Mesenchymal stem cell (in vitro differentiated cells and primary cell): ENCODE data around the gene MATCAP1.

Experiments used
- DNase-seq: peaks from one replicate; pipeline ENCODE4 v3.0.0-alpha.2; 2013
- H2AFZ ChIP-seq: one replicate; pipeline ENCODE4 v1.6.1; 2013; ENCODE audit warnings: low read depth, mild to moderate bottlenecking, control low read depth, inconsistent platforms, low read length, moderate library complexity
- H2AK5ac ChIP-seq: 2 replicates; pipeline ENCODE4 v1.6.1; 2013; ENCODE audit warnings: low read length, moderate library complexity, mild to moderate bottlenecking, inconsistent platforms; ENCODE audit not compliant: severe bottlenecking
- H2BK120ac ChIP-seq: one replicate; pipeline ENCODE4 v1.6.1; 2013; ENCODE audit warnings: low read depth, mild to moderate bottlenecking, inconsistent platforms, low read length, moderate library complexity
- H2BK12ac ChIP-seq, 2 experiments: one replicate each; pipeline ENCODE4 v1.6.1; 2013; ENCODE audit warnings: inconsistent platforms in 2 of 2, low read length in 2 of 2, mild to moderate bottlenecking in 2 of 2, moderate library complexity in 2 of 2, control low read depth in 1 of 2
- H2BK15ac ChIP-seq: one replicate; pipeline ENCODE4 v1.6.1; 2013; ENCODE audit warnings: mild to moderate bottlenecking, low read depth, inconsistent platforms; ENCODE audit not compliant: poor library complexity, severe bottlenecking
- H2BK5ac ChIP-seq: 2 replicates; pipeline ENCODE4 v1.6.1; 2013; ENCODE audit warnings: low read depth, mild to moderate bottlenecking, low read length, control low read depth, inconsistent platforms; ENCODE audit not compliant: poor library complexity, severe bottlenecking
- H3K14ac ChIP-seq, 2 experiments: one replicate each; pipeline ENCODE4 v1.6.1; 2013; ENCODE audit warnings: inconsistent platforms in 2 of 2, low read length in 2 of 2, control low read depth in 1 of 2, mild to moderate bottlenecking in 1 of 2, moderate library complexity in 1 of 2
- H3K18ac ChIP-seq, 2 experiments: one replicate each; pipeline ENCODE4 v1.6.1; 2013; ENCODE audit warnings: inconsistent platforms in 2 of 2, low read length in 2 of 2, control low read depth in 1 of 2, low read depth in 1 of 2, mild to moderate bottlenecking in 1 of 2
- H3K23ac ChIP-seq, 2 experiments: one replicate each; pipeline ENCODE4 v1.6.1; 2013; ENCODE audit warnings: inconsistent platforms in 2 of 2, low read length in 2 of 2, mild to moderate bottlenecking in 2 of 2, moderate library complexity in 2 of 2, control low read depth in 1 of 2
- H3K27ac ChIP-seq: 2 replicates; pipeline ENCODE4 v1.5.1; 2013; ENCODE audit warnings: mild to moderate bottlenecking, moderate library complexity, low read length, control low read depth, inconsistent platforms; ENCODE audit not compliant: poor library complexity, severe bottlenecking
- H3K27me3 ChIP-seq, 2 experiments: 2 replicates each; pipeline versions ENCODE4 v1.6.1 to v1.7.0; 2013; ENCODE audit warnings: low read length in 2 of 2, mild to moderate bottlenecking in 2 of 2, moderate library complexity in 2 of 2, control low read depth in 1 of 2, inconsistent platforms in 1 of 2; ENCODE audit not compliant: control insufficient read depth in 1 of 2, insufficient read depth in 1 of 2
- H3K36me3 ChIP-seq, 2 experiments: 2 replicates each; pipeline versions ENCODE4 v1.6.1 to v1.7.0; 2013; ENCODE audit warnings: low read length in 2 of 2, control low read depth in 1 of 2, inconsistent platforms in 1 of 2, low read depth in 1 of 2, mild to moderate bottlenecking in 1 of 2; ENCODE audit not compliant: insufficient read depth in 2 of 2, control insufficient read depth in 1 of 2
- H3K4ac ChIP-seq, 2 experiments: one replicate each; pipeline ENCODE4 v1.6.1; 2013; ENCODE audit warnings: inconsistent platforms in 2 of 2, low read length in 2 of 2, mild to moderate bottlenecking in 2 of 2, moderate library complexity in 2 of 2, control low read depth in 1 of 2, low read depth in 1 of 2
- H3K4me1 ChIP-seq: 2 replicates; pipeline ENCODE4 v1.6.1; 2013; ENCODE audit warnings: low read depth, low read length, control low read depth; ENCODE audit not compliant: control insufficient read depth, insufficient read depth
- H3K4me2 ChIP-seq: 2 replicates; pipeline ENCODE4 v1.6.1; 2013; ENCODE audit warnings: low read length, mild to moderate bottlenecking, inconsistent platforms; ENCODE audit not compliant: poor library complexity, severe bottlenecking
- H3K4me3 ChIP-seq, 2 experiments: 2 replicates each; pipeline versions ENCODE4 v1.5.1 to v1.7.0; 2013; ENCODE audit warnings: low read length in 2 of 2, mild to moderate bottlenecking in 2 of 2, control low read depth in 1 of 2, low read depth in 1 of 2; ENCODE audit not compliant: insufficient read depth in 1 of 2
- H3K79me1 ChIP-seq: replicated peaks from 2 replicates; pipeline ENCODE4 v1.6.1; 2013; ENCODE audit warnings: mild to moderate bottlenecking, control low read depth, low read length, inconsistent platforms; ENCODE audit not compliant: poor library complexity, severe bottlenecking
- H3K9ac ChIP-seq: 2 replicates; pipeline ENCODE4 v1.7.0; 2013; ENCODE audit warnings: mild to moderate bottlenecking, low read length, moderate library complexity
- H3K9me3 ChIP-seq: 2 replicates; pipeline ENCODE4 v1.7.0; 2013; ENCODE audit warnings: mild to moderate bottlenecking, low read length; ENCODE audit not compliant: control insufficient read depth
- H4K8ac ChIP-seq: one replicate; pipeline ENCODE4 v1.6.1; 2013; ENCODE audit warnings: inconsistent platforms, mild to moderate bottlenecking, low read length, moderate library complexity
- H4K91ac ChIP-seq: one replicate; pipeline ENCODE4 v1.6.1; 2013; ENCODE audit warnings: mild to moderate bottlenecking, low read length, inconsistent platforms
- WGBS: methylation state at CpG from one replicate; pipeline ENCODE4 v1.1.7; 2013; ENCODE audit warnings: mixed read lengths; 5-methylcytosine and 5-hydroxymethylcytosine counted together

MATCAP1 gene

GRCh38 chr16:67170949-67171649 lies 12.7 kb downstream of the MATCAP1 start:
- peak; percentile 70 for DNase-seq
- Histone ChIP-seq H3K79me1 (peaks cover 6% of the 10 kb centered on the region), H3K27me3 (peaks cover 6 to 30% of the 10 kb centered on the region in 2 experiments), H2BK12ac (peak overlapping the region; percentile 56 to 75), H3K36me3 (peaks cover 0 to 14% of the 10 kb centered on the region in 2 experiments), H3K14ac (peak overlapping the region in 1 of 2 experiments; percentile 69), H2AK5ac (peak overlapping the region; percentile 3), H3K4ac (peak overlapping the region; percentile 94 to 97), H2AFZ (no peak overlapping the region), H2BK120ac (peak overlapping the region; percentile 93), H3K4me1 (peaks cover 36% of the 10 kb centered on the region), H3K4me3 (peak overlapping the region; percentile 42 to 69), H3K18ac (peak overlapping the region; percentile 93), H3K23ac (no peak overlapping the region), H2BK5ac (no peak overlapping the region), H4K8ac (peak overlapping the region; percentile 87), H3K9ac (peak overlapping the region; percentile 82), H3K4me2 (peak overlapping the region; percentile 60), H4K91ac (peak overlapping the region; percentile 93), H2BK15ac (peak overlapping the region; percentile 89), H3K9me3 (no peaks in the 10 kb centered on the region), H3K27ac (peak overlapping the region; percentile 74)
- 48% methylated on average over 14 of the region's 14 CpGs for WGBS

GRCh38 chr16:67170168-67170948 lies 13.4 kb downstream of the MATCAP1 start, which contains the start of gene NOL3:
Gene NOL3, plus strand, starts transcription at chr16:67170538.
- Histone ChIP-seq H3K4me1 (peaks cover 40% of the 10 kb centered on the region), H2BK15ac (peak within 1 kb of the TSS; percentile 99), H3K14ac (peak within 1 kb of the TSS in 1 of 2 experiments; percentile 69), H3K36me3 (peaks cover 0 to 10% of the 10 kb centered on the region in 2 experiments), H3K23ac (peak within 1 kb of the TSS in 1 of 2 experiments; percentile 79), H3K9me3 (no peaks in the 10 kb centered on the region), H3K27me3 (peaks cover 12 to 37% of the 10 kb centered on the region in 2 experiments), H2BK120ac (peak within 1 kb of the TSS; percentile 93), H4K91ac (peak within 1 kb of the TSS; percentile 93), H3K9ac (peak within 1 kb of the TSS; percentile 85), H2AK5ac (peak within 1 kb of the TSS; percentile 3), H3K4ac (peak within 1 kb of the TSS; percentile 94 to 97), H2BK12ac (peak within 1 kb of the TSS; percentile 56 to 81), H3K4me3 (peak within 1 kb of the TSS; percentile 58 to 76), H3K18ac (peak within 1 kb of the TSS; percentile 93), H2AFZ (no peak within 1 kb of the TSS), H3K79me1 (peaks cover 6% of the 10 kb centered on the region), H3K4me2 (peak within 1 kb of the TSS; percentile 75), H2BK5ac (no peak within 1 kb of the TSS), H3K27ac (peak within 1 kb of the TSS; percentile 74), H4K8ac (peak within 1 kb of the TSS; percentile 87)
- peak; percentile 89 for DNase-seq
- WGBS: 4% methylated on average over 35 of the region's 50 CpGs

- H3K4me3 ChIP-seq: peak overlapping the region; percentile 58 to 76
- peak overlapping the region; percentile 81 to 89 for H3K18ac ChIP-seq
- H2AFZ ChIP-seq: no peak overlapping the region
- H3K36me3 ChIP-seq: peaks cover 0 to 4% of the 10 kb centered on the region in 2 experiments
- H3K27me3 ChIP-seq: peaks cover 18 to 44% of the 10 kb centered on the region in 2 experiments
- peak overlapping the region; percentile 75 for H3K4me2 ChIP-seq
- H2BK15ac ChIP-seq: peak overlapping the region; percentile 99
- H3K4ac ChIP-seq: peak overlapping the region; percentile 63 to 73
- peak overlapping the region; percentile 81 for H4K8ac ChIP-seq
- no peak overlapping the region for H2BK5ac ChIP-seq
- peak overlapping the region; percentile 93 for H2BK120ac ChIP-seq
- H3K9me3 ChIP-seq: no peaks in the 10 kb centered on the region
- peak overlapping the region; percentile 85 for H3K9ac ChIP-seq
- WGBS: 4% methylated on average over 19 of the region's 24 CpGs
- no peak overlapping the region for H4K91ac ChIP-seq
- DNase-seq: peak; percentile 49
- H3K23ac ChIP-seq: peak overlapping the region in 1 of 2 experiments; percentile 79
- peaks cover 6% of the 10 kb centered on the region for H3K79me1 ChIP-seq
- H2AK5ac ChIP-seq: no peak overlapping the region
- H2BK12ac ChIP-seq: peak overlapping the region in 1 of 2 experiments; percentile 81
- H3K27ac ChIP-seq: peak overlapping the region; percentile 72
- peak overlapping the region in 1 of 2 experiments; percentile 6 for H3K14ac ChIP-seq
- H3K4me1 ChIP-seq: peaks cover 44% of the 10 kb centered on the region
These were observed 14.1 kb downstream of the MATCAP1 start for GRCh38 chr16:67169642-67170167.
